MM.1S (cell line): ENCODE results near the gene GPC5.

Experiments
- DNase-seq: peaks from one replicate; pipeline ENCODE4 v3.0.0-alpha.2; 2015
- H2AFZ ChIP-seq: fragments of 300-600 bp; sonication (generic); 2 replicates; pipeline ENCODE4 v1.6.0; 2016; ENCODE audit warnings: antibody characterized with exemption, low read length
- H3F3A ChIP-seq: fragments of 300-600 bp; sonication (generic); 2 replicates; pipeline ENCODE4 v1.6.1; 2016; ENCODE audit warnings: mild to moderate bottlenecking, antibody characterized with exemption, low read length, moderate library complexity, mixed read lengths; ENCODE audit not compliant: insufficient read depth
- H3K27ac ChIP-seq: fragments of 300-600 bp; sonication (generic); 2 replicates; pipeline ENCODE4 v1.5.1; 2016; ENCODE audit warnings: mild to moderate bottlenecking, low read length
- H3K27me3 ChIP-seq: fragments of 300-600 bp; sonication (generic); replicated peaks from 2 replicates; pipeline ENCODE4 v1.6.0; 2016; ENCODE audit warnings: low read length; ENCODE audit not compliant: insufficient read depth
- H3K36me3 ChIP-seq: fragments of 300-600 bp; sonication (generic); replicated peaks from 2 replicates; pipeline ENCODE4 v1.6.1; 2016; ENCODE audit warnings: mild to moderate bottlenecking, low read length, mixed read lengths; ENCODE audit not compliant: insufficient read depth
- H3K4me1 ChIP-seq: fragments of 300-600 bp; sonication (generic); 2 replicates; pipeline ENCODE4 v1.6.1; 2016; ENCODE audit warnings: low read length, mixed read lengths
- H3K4me2 ChIP-seq: fragments of 300-600 bp; sonication (generic); 2 replicates; pipeline ENCODE4 v1.6.0; 2016; ENCODE audit warnings: low read depth, low read length
- H3K4me3 ChIP-seq: fragments of 300-600 bp; sonication (generic); 2 replicates; pipeline ENCODE4 v1.5.1; 2016; ENCODE audit warnings: low read length, mixed read lengths
- H3K79me2 ChIP-seq: fragments of 300-600 bp; sonication (generic); 2 replicates; pipeline ENCODE4 v1.6.1; 2016; ENCODE audit warnings: mixed run types, low read length, mixed read lengths
- H3K9ac ChIP-seq: fragments of 300-600 bp; sonication (generic); 2 replicates; pipeline ENCODE4 v1.6.1; 2016; ENCODE audit warnings: low read length, mixed read lengths
- H3K9me2 ChIP-seq: fragments of 300-600 bp; sonication (generic); replicated peaks from 2 replicates; pipeline ENCODE4 v1.6.1; 2016; ENCODE audit warnings: mild to moderate bottlenecking, low read length, mixed read lengths; ENCODE audit not compliant: insufficient read depth
- H3K9me3 ChIP-seq: fragments of 300-600 bp; sonication (generic); replicated peaks from 2 replicates; pipeline ENCODE4 v1.6.1; 2016; ENCODE audit warnings: mild to moderate bottlenecking, low read length, mixed read lengths; ENCODE audit not compliant: insufficient read depth
- H4K20me1 ChIP-seq: fragments of 300-600 bp; sonication (generic); 2 replicates; pipeline ENCODE4 v1.6.1; 2016; ENCODE audit warnings: mild to moderate bottlenecking, low read length, moderate library complexity, mixed read lengths; ENCODE audit not compliant: insufficient read depth
- EZH2 ChIP-seq: fragments of 300-600 bp; sonication (generic); optimal IDR thresholded peaks from 2 replicates; pipeline ENCODE3; 2017; ENCODE audit warnings: low read depth, mild to moderate bottlenecking, antibody characterized with exemption, low read length, mixed read lengths
- EZH2phosphoT487 ChIP-seq: fragments of 300-600 bp; sonication (generic); IDR thresholded peaks from 2 replicates; pipeline ENCODE4 v1.6.1; 2018; ENCODE audit warnings: antibody characterized with exemption, low read length
- TF ChIP-seq, protein P1 (sequence below): fragments of 300-600 bp; sonication (generic); IDR thresholded peaks from 2 replicates; pipeline ENCODE4 v1.5.1; 2016; ENCODE audit warnings: antibody characterized with exemption, low read length, mixed read lengths

The GPC5 gene

DNA sequence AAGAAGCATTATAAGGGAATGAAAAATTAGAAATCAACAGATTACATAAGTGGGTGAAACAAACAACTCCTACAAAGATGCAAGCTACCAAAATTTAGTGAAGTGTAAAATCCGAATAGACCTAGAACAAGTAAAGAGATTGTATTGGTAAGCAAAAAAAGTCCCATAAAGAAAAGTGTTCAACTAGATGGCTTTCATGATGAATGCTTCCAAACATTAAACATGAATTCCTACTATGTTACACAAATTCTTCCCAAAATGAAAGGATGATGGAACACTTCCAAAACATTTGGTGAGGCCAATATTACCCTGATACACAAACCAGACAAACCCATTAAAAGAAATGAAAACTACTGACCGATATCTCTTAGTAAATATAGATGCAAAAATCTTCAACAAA lies 139.0 kb downstream of the GPC5 start:
- Histone ChIP-seq H3K9me3 (no peaks in the 10 kb centered on the region), H4K20me1 (no peaks in the 10 kb centered on the region), H3F3A (no peaks in the 10 kb centered on the region), H3K36me3 (no peaks in the 10 kb centered on the region), H3K27ac (no peak overlapping the region), H3K9me2 (no peaks in the 10 kb centered on the region), H3K79me2 (no peaks in the 10 kb centered on the region), H3K4me3 (no peak overlapping the region), H3K4me1 (no peaks in the 10 kb centered on the region), H2AFZ (no peak overlapping the region), H3K4me2 (no peak overlapping the region), H3K9ac (no peak overlapping the region), H3K27me3 (no peaks in the 10 kb centered on the region)
- no peak for DNase-seq
- TF ChIP-seq EZH2, result no peak
- TF ChIP-seq, protein P1, sequence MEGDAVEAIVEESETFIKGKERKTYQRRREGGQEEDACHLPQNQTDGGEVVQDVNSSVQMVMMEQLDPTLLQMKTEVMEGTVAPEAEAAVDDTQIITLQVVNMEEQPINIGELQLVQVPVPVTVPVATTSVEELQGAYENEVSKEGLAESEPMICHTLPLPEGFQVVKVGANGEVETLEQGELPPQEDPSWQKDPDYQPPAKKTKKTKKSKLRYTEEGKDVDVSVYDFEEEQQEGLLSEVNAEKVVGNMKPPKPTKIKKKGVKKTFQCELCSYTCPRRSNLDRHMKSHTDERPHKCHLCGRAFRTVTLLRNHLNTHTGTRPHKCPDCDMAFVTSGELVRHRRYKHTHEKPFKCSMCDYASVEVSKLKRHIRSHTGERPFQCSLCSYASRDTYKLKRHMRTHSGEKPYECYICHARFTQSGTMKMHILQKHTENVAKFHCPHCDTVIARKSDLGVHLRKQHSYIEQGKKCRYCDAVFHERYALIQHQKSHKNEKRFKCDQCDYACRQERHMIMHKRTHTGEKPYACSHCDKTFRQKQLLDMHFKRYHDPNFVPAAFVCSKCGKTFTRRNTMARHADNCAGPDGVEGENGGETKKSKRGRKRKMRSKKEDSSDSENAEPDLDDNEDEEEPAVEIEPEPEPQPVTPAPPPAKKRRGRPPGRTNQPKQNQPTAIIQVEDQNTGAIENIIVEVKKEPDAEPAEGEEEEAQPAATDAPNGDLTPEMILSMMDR, result no peak
- no peak for TF ChIP-seq EZH2phosphoT487

DNA sequence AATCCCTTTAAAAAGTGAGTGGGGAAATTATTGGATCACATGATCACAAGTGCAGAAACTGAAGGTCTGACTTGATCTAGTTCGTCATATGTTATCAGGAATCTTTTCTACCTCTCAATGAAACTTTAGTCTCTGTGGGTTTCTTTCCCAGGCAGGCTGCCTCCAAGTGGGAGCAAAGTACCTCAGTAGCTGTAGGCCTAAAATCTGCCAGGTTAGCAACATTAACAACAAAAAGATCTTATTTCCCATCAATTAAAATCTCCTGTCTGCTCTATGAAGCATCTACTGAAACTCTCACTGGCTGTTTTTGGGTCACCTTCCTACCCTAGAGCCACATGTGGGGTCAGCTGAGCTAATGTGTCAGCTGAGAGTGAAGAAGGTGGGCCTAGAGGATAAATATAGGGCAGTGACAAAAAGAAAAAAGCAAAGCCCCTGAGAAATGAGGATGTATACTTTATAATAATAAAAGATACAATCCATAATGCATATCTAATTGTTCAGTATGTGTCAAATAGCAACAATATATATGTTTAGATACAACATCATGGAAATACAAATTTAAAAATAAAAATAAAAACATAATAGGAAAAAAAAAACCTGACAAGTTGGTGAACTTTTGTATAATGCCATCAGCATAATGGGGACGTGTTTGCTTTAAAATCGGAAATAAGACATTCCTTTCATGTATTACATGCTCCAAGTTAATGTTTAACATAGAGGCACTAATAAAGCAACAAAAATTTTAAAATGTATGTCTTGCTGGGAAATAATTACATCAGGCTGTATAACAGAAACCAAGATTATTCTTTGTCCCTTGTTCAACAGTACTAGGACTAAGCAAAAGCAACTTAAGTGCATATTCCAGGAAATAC lies 141.1 kb downstream of the GPC5 start:
- Histone ChIP-seq H3K9ac (no peak overlapping the region), H3K27me3 (no peaks in the 10 kb centered on the region), H2AFZ (no peak overlapping the region), H3K4me1 (no peaks in the 10 kb centered on the region), H3K4me3 (no peak overlapping the region), H3K9me2 (no peaks in the 10 kb centered on the region), H3K27ac (no peak overlapping the region), H3K9me3 (no peaks in the 10 kb centered on the region), H4K20me1 (no peaks in the 10 kb centered on the region), H3F3A (no peaks in the 10 kb centered on the region), H3K36me3 (no peaks in the 10 kb centered on the region), H3K79me2 (no peaks in the 10 kb centered on the region), H3K4me2 (no peak overlapping the region)
- TF ChIP-seq EZH2phosphoT487 (no peak), EZH2 (no peak)
- TF ChIP-seq, protein P1, result no peak
- DNase-seq, result no peak

DNA sequence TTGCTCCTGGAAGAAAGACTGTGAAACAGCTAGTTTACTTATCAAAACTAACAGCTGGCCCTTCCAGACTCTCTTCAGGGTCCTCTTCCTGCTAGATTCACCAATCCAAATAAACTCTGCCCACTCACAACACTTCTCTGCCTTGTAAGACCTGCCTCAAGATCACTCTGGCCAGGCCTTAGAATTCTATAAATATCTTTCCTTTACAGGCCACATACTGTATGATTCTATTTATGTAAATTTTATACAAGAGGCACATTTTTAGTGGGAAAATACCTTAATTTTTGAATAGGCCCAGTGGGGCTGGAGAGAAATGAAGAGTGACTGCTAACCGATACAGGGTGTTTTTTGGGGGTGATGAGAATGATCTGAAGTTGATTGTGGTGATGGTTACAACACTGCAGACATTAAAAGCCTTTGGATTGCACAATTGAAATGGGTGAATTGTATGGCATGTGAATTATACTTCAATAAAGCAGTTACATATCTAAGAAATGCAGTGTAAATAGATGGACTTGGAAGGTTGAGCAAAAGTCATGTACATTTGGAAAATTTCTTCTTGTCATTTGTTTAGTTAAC lies 141.8 kb downstream of the GPC5 start:
- TF ChIP-seq, protein P1, result no peak
- TF ChIP-seq EZH2phosphoT487 (no peak), EZH2 (no peak)
- no peak for DNase-seq
- H4K20me1 ChIP-seq, result no peaks in the 10 kb centered on the region

More for the DNA sequence above, 141.8 kb downstream of the GPC5 start:
- no peaks in the 10 kb centered on the region for H3K36me3 ChIP-seq
- H3K4me1 ChIP-seq, result no peaks in the 10 kb centered on the region
- no peak overlapping the region for H3K27ac ChIP-seq
- H3K4me2 ChIP-seq, result no peak overlapping the region
- no peaks in the 10 kb centered on the region for H3K9me2 ChIP-seq
- H3K9me3 ChIP-seq, result no peaks in the 10 kb centered on the region
- no peak overlapping the region for H2AFZ ChIP-seq
- no peak overlapping the region for H3K9ac ChIP-seq
- H3F3A ChIP-seq, result no peaks in the 10 kb centered on the region
- no peaks in the 10 kb centered on the region for H3K79me2 ChIP-seq
- H3K4me3 ChIP-seq, result no peak overlapping the region
- no peaks in the 10 kb centered on the region for H3K27me3 ChIP-seq
